SU-DHL-6 (cell line): ENCODE results near the gene PMIS2.

Experiments
- CTCF ChIP-seq: fragments of 200-600 bp; sonication (generic); IDR thresholded peaks from one replicate; pipeline ENCODE4 v1.5.1; 2017; ENCODE audit warnings: antibody characterized with exemption, mild to moderate bottlenecking, low read length, moderate library complexity; ENCODE audit not compliant: insufficient read depth, poor library complexity, severe bottlenecking
- EZH2phosphoT487 ChIP-seq: fragments of 200-600 bp; sonication (generic), shearing (Covaris generic); conservative IDR thresholded peaks from 2 replicates; pipeline ENCODE4 v1.6.1; 2018; ENCODE audit warnings: mild to moderate bottlenecking, antibody characterized with exemption, low read length, moderate library complexity, mixed read lengths

- no peak for TF ChIP-seq CTCF
- TF ChIP-seq EZH2phosphoT487, result no peak
Observed at GRCh38 chr19:35619290-35619923, 33.4 kb downstream of the PMIS2 start.
